SK-N-MC (cell line): ENCODE measurements around the gene GNG12.

Experiments
- DNase-seq: peaks from one replicate; pipeline ENCODE4 v3.0.0-alpha.2; 2011; ENCODE audit warnings: low read depth, low spot score
- H3K27ac ChIP-seq: fragments of 200-600 bp; sonication (generic); 2 replicates; pipeline ENCODE4 v1.5.1; 2016; ENCODE audit warnings: mixed run types
- H3K36me3 ChIP-seq: fragments of 200-600 bp; sonication (generic); 2 replicates; pipeline ENCODE4 v1.6.1; 2017; ENCODE audit warnings: antibody characterized with exemption, low read length, mixed read lengths; ENCODE audit not compliant: insufficient read depth
- H3K4me3 ChIP-seq: fragments of 200-600 bp; sonication (generic); 2 replicates; pipeline ENCODE4 v1.5.1; 2016
- H3K9ac ChIP-seq: fragments of 200-600 bp; sonication (generic); 2 replicates; pipeline ENCODE4 v1.8.0; 2017; ENCODE audit warnings: mixed run types, mixed read lengths; ENCODE audit not compliant: insufficient read length
- H3K9me3 ChIP-seq: fragments of 200-600 bp; sonication (generic); 2 replicates; pipeline ENCODE4 v1.6.1; 2017; ENCODE audit warnings: low read depth, mild to moderate bottlenecking, antibody characterized with exemption, low read length, moderate library complexity, mixed read lengths
- EZH2 ChIP-seq: fragments of 200-600 bp; sonication (generic); IDR thresholded peaks from one replicate; pipeline ENCODE4 v1.6.1; 2017; ENCODE audit warnings: antibody characterized with exemption
- FOXP2 ChIP-seq: optimal IDR thresholded peaks from 2 replicates; pipeline ENCODE3; 2011; ENCODE audit warnings: mild to moderate bottlenecking, moderate library complexity; ENCODE audit not compliant: insufficient read depth; ENCODE audit errors: extremely low read length, control extremely low read depth
- POLR2AphosphoS5 ChIP-seq: IDR thresholded peaks from 2 replicates; pipeline ENCODE4 v1.6.1; 2012; ENCODE audit warnings: mild to moderate bottlenecking, low read depth, low read length, borderline replicate concordance

Gene GNG12

GRCh38 chr1:67687649-67688048, 145.6 kb downstream of the GNG12 start:
- DNase-seq, result no peak
- Histone ChIP-seq H3K36me3 (peaks cover 16% of the 10 kb centered on the region), H3K27ac (no peak overlapping the region), H3K9me3 (no peaks in the 10 kb centered on the region), H3K9ac (no peak overlapping the region), H3K4me3 (no peak overlapping the region)
- no peak for TF ChIP-seq EZH2
- TF ChIP-seq POLR2AphosphoS5, result no peak
- no peak for TF ChIP-seq FOXP2

GRCh38 chr1:67687198-67687545, 146.1 kb downstream of the GNG12 start:
- H3K36me3 ChIP-seq, result peaks cover 16% of the 10 kb centered on the region
- no peaks in the 10 kb centered on the region for H3K9me3 ChIP-seq
- H3K4me3 ChIP-seq, result peak overlapping the region; percentile 94
- TF ChIP-seq EZH2 (no peak), FOXP2 (no peak), POLR2AphosphoS5 (no peak)
- no peak overlapping the region for H3K9ac ChIP-seq
- H3K27ac ChIP-seq, result peak overlapping the region; percentile 57; the same call in 1 of the 2 replicates
- DNase-seq, result no peak

- peak; percentile 47 for DNase-seq
- peaks cover 16% of the 10 kb centered on the region for H3K36me3 ChIP-seq
- H3K9ac ChIP-seq, result peak overlapping the region; percentile 71
- peak overlapping the region; percentile 57; the same call in 1 of the 2 replicates for H3K27ac ChIP-seq
- TF ChIP-seq EZH2 (no peak), FOXP2 (no peak), POLR2AphosphoS5 (0 out of 2 replicates have a peak, but pooled peaks have one; percentile 33)
- H3K4me3 ChIP-seq, result peak overlapping the region; percentile 94
- H3K9me3 ChIP-seq, result no peaks in the 10 kb centered on the region
Observed at GRCh38 chr1:67686267-67687197, 146.7 kb downstream of the GNG12 start.

DNA sequence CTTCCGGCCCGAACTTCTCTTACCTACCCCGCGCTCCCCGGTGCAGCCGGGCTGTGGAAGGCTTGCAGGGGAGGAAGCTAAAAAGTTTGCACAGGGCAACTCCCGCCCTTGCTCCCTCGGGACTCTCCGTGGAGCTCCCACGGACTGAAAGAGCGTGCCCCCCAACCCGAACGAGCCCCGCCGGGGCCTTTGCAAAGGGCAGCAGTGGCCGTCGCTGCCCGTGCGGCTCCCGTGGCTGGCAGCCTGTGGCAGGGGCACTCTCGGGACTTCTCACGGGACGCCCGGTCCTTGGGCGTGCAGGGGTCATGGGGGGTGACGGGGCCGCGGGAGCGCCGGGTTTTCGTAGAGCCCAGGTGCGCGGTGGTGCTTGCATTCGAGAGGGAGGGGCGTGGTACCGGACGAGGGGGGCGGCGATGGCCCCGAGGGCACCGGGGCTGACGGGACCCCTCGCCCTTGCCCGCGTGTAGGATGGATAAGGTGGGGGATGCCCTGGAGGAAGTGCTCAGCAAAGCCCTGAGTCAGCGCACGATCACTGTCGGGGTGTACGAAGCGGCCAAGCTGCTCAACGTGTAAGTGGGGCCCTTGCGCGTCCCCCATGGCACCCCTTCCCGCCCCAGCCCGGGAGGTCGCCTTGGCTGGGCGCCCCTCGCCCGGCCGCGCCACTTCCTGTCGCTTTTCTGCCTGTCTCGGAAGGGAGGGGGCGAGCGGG, 147.6 kb downstream of the GNG12 start:
- no peak for DNase-seq
- Histone ChIP-seq H3K9ac (peak overlapping the region; percentile 71), H3K4me3 (peak overlapping the region; percentile 94), H3K27ac (no peak overlapping the region), H3K9me3 (no peaks in the 10 kb centered on the region), H3K36me3 (peaks cover 16% of the 10 kb centered on the region)
- TF ChIP-seq EZH2, result no peak
- no peak for TF ChIP-seq POLR2AphosphoS5

DNA sequence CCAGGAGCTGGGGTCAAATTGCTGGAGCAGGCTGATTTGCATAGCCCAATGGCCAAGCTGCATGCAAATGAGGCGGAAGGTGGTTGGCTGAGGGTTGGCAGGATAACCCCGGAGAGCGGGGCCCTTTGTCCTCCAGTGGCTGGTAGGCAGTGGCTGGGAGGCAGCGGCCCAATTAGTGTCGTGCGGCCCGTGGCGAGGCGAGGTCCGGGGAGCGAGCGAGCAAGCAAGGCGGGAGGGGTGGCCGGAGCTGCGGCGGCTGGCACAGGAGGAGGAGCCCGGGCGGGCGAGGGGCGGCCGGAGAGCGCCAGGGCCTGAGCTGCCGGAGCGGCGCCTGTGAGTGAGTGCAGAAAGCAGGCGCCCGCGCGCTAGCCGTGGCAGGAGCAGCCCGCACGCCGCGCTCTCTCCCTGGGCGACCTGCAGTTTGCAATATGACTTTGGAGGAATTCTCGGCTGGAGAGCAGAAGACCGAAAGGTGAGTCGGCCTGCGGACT, 148.2 kb downstream of the GNG12 start, which contains the start of gene GADD45A:
GADD45A (plus strand) TSS at position 135 of the 491 bp plus-strand sequence; CDS start at position 429, 294 bp downstream.
- DNase-seq, result peak; percentile 86
- H3K9me3 ChIP-seq, result no peaks in the 10 kb centered on the region
- H3K36me3 ChIP-seq, result peaks cover 16% of the 10 kb centered on the region
- TF ChIP-seq POLR2AphosphoS5 (peak; percentile 99), EZH2 (no peak), FOXP2 (no peak)
- H3K4me3 ChIP-seq, result peak within 1 kb of the TSS; percentile 94
- H3K9ac ChIP-seq, result peak within 1 kb of the TSS; percentile 71
- peak within 1 kb of the TSS; percentile 34; the same call in 1 of the 2 replicates for H3K27ac ChIP-seq

DNA sequence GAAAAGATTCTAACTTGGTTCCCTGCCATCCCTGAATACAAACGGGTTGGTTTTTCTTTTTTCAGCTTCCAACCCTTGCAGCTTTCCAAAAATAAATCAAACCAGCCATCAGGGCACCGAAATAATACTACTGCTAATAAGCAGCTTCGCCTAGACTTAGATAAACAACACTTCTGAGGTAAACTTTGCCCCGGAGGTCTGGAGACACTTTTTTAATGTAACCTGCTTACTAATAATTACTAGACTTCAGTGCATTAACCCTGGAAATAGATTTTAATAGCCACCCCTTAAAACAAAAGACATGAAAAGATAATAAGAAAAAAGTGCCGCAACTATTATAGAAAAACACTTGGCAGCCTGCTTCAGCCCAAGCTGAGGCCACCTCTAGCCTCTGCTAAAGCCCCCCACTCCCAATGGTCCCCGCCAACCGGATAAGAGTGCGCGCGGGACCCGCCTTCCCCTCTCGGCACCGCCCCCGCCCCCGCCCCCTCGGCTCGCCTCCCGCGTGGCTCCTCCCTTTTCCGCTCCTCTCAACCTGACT, 148.7 kb downstream of the GNG12 start:
- Histone ChIP-seq H3K9me3 (no peaks in the 10 kb centered on the region), H3K4me3 (peak overlapping the region; percentile 94), H3K36me3 (peaks cover 16% of the 10 kb centered on the region), H3K9ac (no peak overlapping the region), H3K27ac (peak overlapping the region; percentile 34; the same call in 1 of the 2 replicates)
- TF ChIP-seq POLR2AphosphoS5, result no peak
- TF ChIP-seq FOXP2, result no peak
- DNase-seq, result no peak

DNA sequence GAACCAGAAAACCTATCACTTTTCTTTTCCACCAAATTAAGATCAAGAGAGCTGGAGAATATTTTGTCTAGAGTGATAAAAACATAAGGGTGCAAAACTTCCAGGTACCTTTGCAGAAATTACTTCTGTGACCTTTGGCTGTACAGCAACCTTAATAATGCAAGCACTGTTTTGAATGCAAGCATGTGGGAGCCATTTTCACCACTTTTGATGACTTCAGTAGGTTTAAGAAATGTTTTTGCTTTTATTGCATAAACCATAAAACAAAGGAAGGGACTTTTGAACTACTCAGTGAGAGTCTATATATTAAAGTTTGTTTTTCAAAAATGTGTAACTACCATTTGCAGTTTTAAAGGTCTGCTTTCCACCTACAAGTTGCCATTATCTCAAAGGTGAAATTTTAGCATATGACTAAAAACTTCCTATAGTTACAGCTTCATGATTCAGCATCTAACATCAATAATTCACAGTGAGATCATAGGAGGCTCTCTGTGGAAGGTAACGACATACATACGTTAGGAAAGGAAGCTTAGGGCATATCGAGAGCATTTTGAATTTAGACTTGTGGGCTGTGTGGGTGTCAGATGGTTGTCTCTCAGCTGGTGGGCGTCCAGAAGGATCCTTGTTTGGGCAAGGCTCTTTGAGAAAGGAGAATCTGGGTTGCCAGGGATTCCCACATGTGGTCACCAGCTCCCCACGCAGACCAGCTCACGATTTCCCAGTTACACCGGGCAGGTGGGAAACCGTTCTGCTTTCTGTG, 149.3 kb downstream of the GNG12 start:
- peak overlapping the region; percentile 34; the same call in 1 of the 2 replicates for H3K27ac ChIP-seq
- H3K36me3 ChIP-seq, result peaks cover 15% of the 10 kb centered on the region
- TF ChIP-seq POLR2AphosphoS5 (no peak), FOXP2 (no peak), EZH2 (no peak)
- H3K9ac ChIP-seq, result no peak overlapping the region
- no peaks in the 10 kb centered on the region for H3K9me3 ChIP-seq
- peak overlapping the region; percentile 94 for H3K4me3 ChIP-seq
- no peak for DNase-seq
